Esophagus squamous epithelium (tissue), 5 donors: ENCODE data around the gene KREMEN1. TPM values are rescaled to one million over a fixed set of nuclear protein-coding genes. Genes with fewer than 3 reads are reported as not detected.

Source experiments
- DNase-seq: peaks from one replicate; lab custom pipeline; 2025; lab: John Stamatoyannopoulos, UW
- H3K27ac ChIP-seq, 4 donors: fragments of 200-600 bp; sonication (generic); one replicate each; pipeline ENCODE4 v1.5.1; 2016 to 2019; ENCODE audit warnings: mild to moderate bottlenecking in 1 of 4
- H3K27me3 ChIP-seq, 4 donors: fragments of 200-600 bp; sonication (generic); 1 replicate in 3 of 4; 2 replicates in 1 of 4; pipeline versions ENCODE4 v1.5.1 to v1.6.0; 2017 to 2021; ENCODE audit warnings: antibody characterized with exemption in 1 of 4
- H3K36me3 ChIP-seq, 3 donors: fragments of 200-600 bp; sonication (generic); one replicate each; pipeline ENCODE4 v1.5.1; 2016 to 2019
- H3K4me1 ChIP-seq, 3 donors: fragments of 200-600 bp; sonication (generic); one replicate each; pipeline ENCODE4 v1.5.1; 2017 to 2019
- H3K4me3 ChIP-seq, 4 donors: fragments of 200-600 bp; sonication (generic); 1 replicate in 3 of 4; 2 replicates in 1 of 4; pipeline ENCODE4 v1.5.1; 2016 to 2019; ENCODE audit warnings: mild to moderate bottlenecking in 2 of 4, moderate library complexity in 1 of 4
- H3K9me3 ChIP-seq, 3 donors: fragments of 200-600 bp; sonication (generic); one replicate each; pipeline ENCODE4 v1.5.1; 2016 to 2019
- CTCF ChIP-seq, 6 experiments: fragments of 450-650 bp in 4 of 6; fragments of 200-600 bp in 2 of 6; sonication (generic) in 2 of 6; IDR thresholded peaks; one replicate each; pipeline ENCODE4 v1.5.1; 2016 to 2019; ENCODE audit warnings: antibody characterized with exemption in 6 of 6, mild to moderate bottlenecking in 4 of 6, moderate library complexity in 4 of 6
- POLR2A ChIP-seq, 4 donors: fragments of 450-650 bp; IDR thresholded peaks; one replicate each; pipeline ENCODE4 v1.6.1; 2017; ENCODE audit warnings: antibody characterized with exemption in 4 of 4, mild to moderate bottlenecking in 4 of 4, moderate library complexity in 3 of 4
- WGBS, 2 donors: methylation state at CpG; one replicate each; pipeline ENCODE4 v1.1.5; 2018; 5-methylcytosine and 5-hydroxymethylcytosine counted together
- intact Hi-C: fragments of 100-400 bp; cut with DNase I; formaldehyde crosslinking; loops from one replicate; pipeline ENCODE4 v1.15.0; 2022
- total RNA-seq, 4 donors: library from RNA; depleted of rRNA; stranded (reverse); fragments of >200 nt; gene quantifications; one replicate each; pipeline ENCODE4 v1.1.0, GENCODE V29; 2016
- donor health status: DM: yes; HTN: yes; CAD: no.

Gene KREMEN1
- total RNA-seq, 4 donors from 2014 or later: 34.3 to 64.8 (median 47.7) TPM

- H3K27ac ChIP-seq: peak overlapping the region; percentile 33 to 83 (median 74)
- H3K36me3 ChIP-seq: peaks cover 0 to 44% (median 0%) of the 10 kb centered on the region in 3 donors
- no peak overlapping the region for H3K4me3 ChIP-seq
- no peak for TF ChIP-seq POLR2A (IDR thresholded peaks at IDR 0.05)
- no peaks in the 10 kb centered on the region for H3K27me3 ChIP-seq
- intact Hi-C loops: no loop called here
- DNase-seq: no peak
- 85 to 86% methylated on average over 12 of the region's 12 CpGs for WGBS, 2 donors
- H3K9me3 ChIP-seq: no peaks in the 10 kb centered on the region
- peaks cover 13 to 54% (median 21%) of the 10 kb centered on the region in 3 donors for H3K4me1 ChIP-seq
Measured at GRCh38 chr22:29152954-29153719, 80.3 kb downstream of the KREMEN1 start.

GRCh38 chr22:29154364-29155048 is 81.7 kb downstream of the KREMEN1 start:
- peak overlapping the region in 1 of 4 donors; percentile 52 for H3K4me3 ChIP-seq

GRCh38 chr22:29155966-29156365 is 83.1 kb downstream of the KREMEN1 start:
- no peak for DNase-seq
- Histone ChIP-seq H3K9me3 (no peaks in the 10 kb centered on the region), H3K36me3 (peaks cover 0 to 16% (median 0%) of the 10 kb centered on the region in 3 donors), H3K4me3 (no peak overlapping the region), H3K4me1 (peaks cover 13 to 42% (median 21%) of the 10 kb centered on the region in 3 donors), H3K27me3 (no peaks in the 10 kb centered on the region), H3K27ac (no peak overlapping the region)
- no peak for TF ChIP-seq CTCF (IDR thresholded peaks at IDR 0.05)
- no peak for TF ChIP-seq POLR2A (IDR thresholded peaks at IDR 0.05)
- intact Hi-C loops: no loop called here
- WGBS, 2 donors: 82% methylated on average over 1 of the region's 1 CpG; no CpG with 5 or more reads in 1 of the 2 donors

More at GRCh38 chr22:29154364-29155048, 81.7 kb downstream of the KREMEN1 start:
- Histone ChIP-seq H3K9me3 (no peaks in the 10 kb centered on the region), H3K36me3 (peaks cover 0 to 30% (median 0%) of the 10 kb centered on the region in 3 donors), H3K27ac (no peak overlapping the region), H3K4me1 (peaks cover 13 to 54% (median 21%) of the 10 kb centered on the region in 3 donors), H3K27me3 (no peaks in the 10 kb centered on the region)
- intact Hi-C loops: no loop called here
- 26 to 57% methylated on average over 2 to 5 of the region's 21 CpGs for WGBS, 2 donors
- TF ChIP-seq POLR2A (IDR thresholded peaks at IDR 0.05) (no peak), CTCF (IDR thresholded peaks at IDR 0.05) (peak; percentile 73 to 94 (median 86))
- no peak for DNase-seq

- Histone ChIP-seq H3K4me1 (peaks cover 13 to 36% (median 21%) of the 10 kb centered on the region in 3 donors), H3K36me3 (peaks cover 0 to 11% (median 0%) of the 10 kb centered on the region in 3 donors), H3K27me3 (no peaks in the 10 kb centered on the region), H3K9me3 (no peaks in the 10 kb centered on the region), H3K27ac (no peak overlapping the region), H3K4me3 (no peak overlapping the region)
- WGBS, 2 donors: 60 to 63% methylated on average over 5 to 6 of the region's 9 CpGs
- no peak for DNase-seq
- TF ChIP-seq POLR2A (IDR thresholded peaks at IDR 0.05): no peak
- TF ChIP-seq CTCF (IDR thresholded peaks at IDR 0.05): no peak
- intact Hi-C loops: no loop called here
Measured at GRCh38 chr22:29156507-29156906, 83.7 kb downstream of the KREMEN1 start.

GRCh38 chr22:29157759-29158535 is 85.1 kb downstream of the KREMEN1 start:
- H3K4me3 ChIP-seq: no peak overlapping the region

More at GRCh38 chr22:29157759-29158535, 85.1 kb downstream of the KREMEN1 start:
- no peak for DNase-seq
- Histone ChIP-seq H3K27ac (no peak overlapping the region), H3K9me3 (no peaks in the 10 kb centered on the region), H3K27me3 (no peaks in the 10 kb centered on the region), H3K36me3 (peaks cover 0 to 11% (median 0%) of the 10 kb centered on the region in 3 donors), H3K4me1 (peaks cover under 1 to 22% (median 7%) of the 10 kb centered on the region in 3 donors)
- 91 to 93% methylated on average over 10 to 11 of the region's 11 CpGs for WGBS, 2 donors
- no peak for TF ChIP-seq CTCF (IDR thresholded peaks at IDR 0.05)
- no peak for TF ChIP-seq POLR2A (IDR thresholded peaks at IDR 0.05)
- intact Hi-C loops: no loop called here
